GM19463 (cell line): ENCODE data around the gene AGTPBP1.
"Not testable (repeated sequence)": the region's sequence is repeated elsewhere in the genome, so short reads cannot be mapped to it uniquely, and the experiment has no call there.

Experiments
- ATAC-seq: cut with Tn5 transposase; IDR thresholded peaks from one replicate; pipeline ENCODE4 v1.9.1; 2021; ENCODE audit warnings: mild to moderate bottlenecking, moderate library complexity; ENCODE audit not compliant: unreplicated experiment

AGTPBP1 gene

GRCh38 chr9:85717818-85718217 is 23.9 kb downstream of the AGTPBP1 start:
- not testable (repeated sequence) for ATAC-seq

GRCh38 chr9:85717220-85717619 is 24.5 kb downstream of the AGTPBP1 start:
- ATAC-seq: no peak

GRCh38 chr9:85716031-85716877 is 25.5 kb downstream of the AGTPBP1 start:
- ATAC-seq: peak; percentile 63

- ATAC-seq: peak; percentile 61
Measured at GRCh38 chr9:85715587-85715986, 26.2 kb downstream of the AGTPBP1 start.

- no peak for ATAC-seq
Measured at GRCh38 chr9:85713897-85714296, 27.9 kb downstream of the AGTPBP1 start.

GRCh38 chr9:85704744-85705143 is 37.0 kb downstream of the AGTPBP1 start:
- no peak for ATAC-seq

- no peak for ATAC-seq
Measured at GRCh38 chr9:85703398-85703797, 38.4 kb downstream of the AGTPBP1 start.

- ATAC-seq: no peak
Measured at GRCh38 chr9:85702726-85703289, 38.9 kb downstream of the AGTPBP1 start.

- no peak for ATAC-seq
Measured at GRCh38 chr9:85702191-85702590, 39.6 kb downstream of the AGTPBP1 start.

- no peak for ATAC-seq
Measured at GRCh38 chr9:85700330-85700729, 41.4 kb downstream of the AGTPBP1 start.

- no peak for ATAC-seq
Measured at GRCh38 chr9:85688361-85688760, 53.4 kb downstream of the AGTPBP1 start.

- ATAC-seq: no peak
Measured at GRCh38 chr9:85685081-85685480, 56.7 kb downstream of the AGTPBP1 start.

- no peak for ATAC-seq
Measured at GRCh38 chr9:85676790-85677189, 65.0 kb downstream of the AGTPBP1 start.

GRCh38 chr9:85667374-85667773 is 74.4 kb downstream of the AGTPBP1 start:
- ATAC-seq: no peak

- no peak for ATAC-seq
Measured at GRCh38 chr9:85666086-85666485, 75.7 kb downstream of the AGTPBP1 start.

GRCh38 chr9:85662573-85662972 is 79.2 kb downstream of the AGTPBP1 start:
- no peak for ATAC-seq

GRCh38 chr9:85658716-85659115 is 83.0 kb downstream of the AGTPBP1 start:
- no peak for ATAC-seq

GRCh38 chr9:85653153-85653552 is 88.6 kb downstream of the AGTPBP1 start:
- no peak for ATAC-seq

GRCh38 chr9:85647571-85647970 is 94.2 kb downstream of the AGTPBP1 start:
- ATAC-seq: peak; percentile 68

GRCh38 chr9:85645909-85646627 is 95.7 kb downstream of the AGTPBP1 start:
- no peak for ATAC-seq

- no peak for ATAC-seq
Measured at GRCh38 chr9:85640425-85640824, 101.3 kb downstream of the AGTPBP1 start.

GRCh38 chr9:85639675-85640186 is 102.0 kb downstream of the AGTPBP1 start:
- ATAC-seq: no peak
